GM04503 (cell line): ENCODE measurements around the gene MMAB.

ENCODE experiments used
- DNase-seq: peaks from one replicate; pipeline ENCODE4 v3.0.0-alpha.2; 2012; ENCODE audit warnings: low read depth

The MMAB gene

DNA sequence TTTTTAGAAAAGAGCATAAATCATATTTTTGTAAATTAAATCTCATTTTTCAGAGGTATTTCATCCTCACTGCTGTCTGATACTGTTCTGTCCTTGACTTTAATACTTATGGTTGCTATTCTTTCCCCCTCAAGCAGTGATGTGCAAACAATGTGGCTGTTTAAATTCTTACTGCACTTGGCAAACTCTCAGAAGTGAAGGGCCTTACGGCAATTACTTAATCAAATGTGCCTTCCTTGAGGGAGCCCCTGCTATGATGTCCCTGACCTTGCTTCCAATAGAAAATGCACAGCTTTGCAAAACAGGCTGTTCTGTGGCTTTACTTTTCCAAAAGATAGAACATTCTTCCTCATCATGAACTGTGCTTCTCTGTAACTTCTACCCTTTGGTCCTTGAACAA is 60.7 kb downstream of the MMAB start:
- DNase-seq, result no peak

DNA sequence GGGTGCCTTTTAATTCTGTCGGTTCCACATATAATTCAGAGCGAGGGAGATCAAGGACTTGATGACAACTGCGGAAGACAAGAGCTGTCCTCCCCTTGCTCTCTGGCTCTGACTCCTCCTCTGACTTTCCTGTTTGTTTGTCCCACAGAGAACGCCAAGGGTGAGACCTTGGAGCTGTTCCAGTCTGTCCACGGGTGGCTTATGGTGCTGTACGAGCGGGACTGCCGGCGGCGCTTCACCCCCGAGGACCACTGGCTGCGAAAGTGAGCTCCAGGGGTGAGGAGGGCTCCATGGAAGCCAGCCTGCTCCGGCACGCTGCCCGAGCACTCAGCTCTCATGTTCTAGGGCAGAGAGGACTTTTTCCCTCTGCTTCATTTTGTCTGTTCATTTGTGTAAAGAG is 63.1 kb downstream of the MMAB start:
- no peak for DNase-seq

DNA sequence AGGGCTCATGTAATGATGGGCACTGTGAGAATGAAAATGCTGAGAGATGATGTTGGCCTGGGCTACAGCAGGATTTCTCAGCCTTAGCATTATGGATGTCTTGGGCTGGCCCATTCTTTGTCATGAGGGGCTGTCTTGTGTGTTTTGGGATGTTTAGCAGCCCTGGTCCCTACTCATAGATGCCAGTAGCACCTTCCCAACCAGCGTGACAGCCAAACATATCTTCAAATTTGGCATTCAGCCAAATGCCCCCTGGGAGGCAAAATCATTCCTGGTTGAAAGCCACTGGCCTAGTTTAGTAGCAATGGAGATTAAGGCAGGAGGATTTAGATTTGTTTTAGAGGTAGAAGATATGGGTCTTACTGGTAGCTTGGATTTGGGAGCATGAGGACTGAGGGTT is 69.2 kb downstream of the MMAB start:
- DNase-seq, result no peak
